ENCODE data around the gene MTAP.
"Not testable (repeated sequence)": the region's sequence is repeated elsewhere in the genome, so short reads cannot be mapped to it uniquely, and the experiment has no call there.

Gene MTAP

GRCh38 chr9:21919377-21920362 is 117.2 kb downstream of the MTAP start:
- DNase-seq (ENCODE audit: low spot score): peak; percentile 64

- DNase-seq (ENCODE audit: low spot score): no peak
These were observed 121.3 kb downstream of the MTAP start for GRCh38 chr9:21923694-21924093.

- no peak for DNase-seq (ENCODE audit: low spot score)
These were observed 125.3 kb downstream of the MTAP start for GRCh38 chr9:21927752-21928151.

GRCh38 chr9:21931428-21931827 is 129.0 kb downstream of the MTAP start:
- DNase-seq (ENCODE audit: low spot score): no peak

GRCh38 chr9:21933281-21933680 is 130.8 kb downstream of the MTAP start:
- no peak for DNase-seq (ENCODE audit: low spot score)

- no peak for DNase-seq (ENCODE audit: low spot score)
These were observed 131.4 kb downstream of the MTAP start for GRCh38 chr9:21933865-21934264.

GRCh38 chr9:21935631-21936030 is 133.2 kb downstream of the MTAP start:
- DNase-seq (ENCODE audit: low spot score): no peak

GRCh38 chr9:21936161-21936560 is 133.7 kb downstream of the MTAP start:
- no peak for DNase-seq (ENCODE audit: low spot score)

GRCh38 chr9:21941337-21941995 is 139.0 kb downstream of the MTAP start:
- DNase-seq (ENCODE audit: low spot score): no peak

GRCh38 chr9:21943464-21943863 is 141.0 kb downstream of the MTAP start:
- DNase-seq (ENCODE audit: low spot score): no peak

- no peak for DNase-seq (ENCODE audit: low spot score)
These were observed 143.2 kb downstream of the MTAP start for GRCh38 chr9:21945606-21946005.

GRCh38 chr9:21958833-21959232 is 156.4 kb downstream of the MTAP start:
- no peak for DNase-seq (ENCODE audit: low spot score)

GRCh38 chr9:21959268-21959667 is 156.8 kb downstream of the MTAP start:
- not testable (repeated sequence) for DNase-seq (ENCODE audit: low spot score)

GRCh38 chr9:21961569-21961968 is 159.1 kb downstream of the MTAP start:
- DNase-seq (ENCODE audit: low spot score): no peak

GRCh38 chr9:21964925-21965385 is 162.5 kb downstream of the MTAP start:
- peak; percentile 53 for DNase-seq (ENCODE audit: low spot score)

GRCh38 chr9:21965401-21965951 is 163.0 kb downstream of the MTAP start:
- DNase-seq (ENCODE audit: low spot score): peak; percentile 32

- DNase-seq (ENCODE audit: low spot score): no peak
These were observed 163.9 kb downstream of the MTAP start for GRCh38 chr9:21966140-21966851.

- no peak for DNase-seq (ENCODE audit: low spot score)
These were observed 164.7 kb downstream of the MTAP start for GRCh38 chr9:21967169-21967568.

- no peak for DNase-seq (ENCODE audit: low spot score)
These were observed 165.3 kb downstream of the MTAP start for GRCh38 chr9:21967702-21968101.

GRCh38 chr9:21968331-21969010 is 166.0 kb downstream of the MTAP start:
- DNase-seq (ENCODE audit: low spot score): no peak

Data from CD4-positive, alpha-beta T cell treated with Interleukin-2 at 100 ng/mL for 4 hours (primary cell).